Neural cell (in vitro differentiated cells): ENCODE data around the gene UNC45A. TPM values are rescaled to one million over a fixed set of nuclear protein-coding genes. Genes with fewer than 3 reads are reported as not detected.
"Not testable (repeated sequence)": the region's sequence is repeated elsewhere in the genome, so short reads cannot be mapped to it uniquely, and the experiment has no call there.

Experiments
- H2AFZ ChIP-seq: fragments of 200-600, 300-800 bp; sonication (generic), shearing (Covaris generic); 2 replicates; pipeline ENCODE4 v1.6.0; 2014; ENCODE audit warnings: low read depth, mild to moderate bottlenecking, antibody characterized with exemption, low read length, moderate library complexity
- H3F3A ChIP-seq: fragments of 200-600 bp; shearing (Covaris generic); 2 replicates; pipeline ENCODE4 v1.6.1; 2016; ENCODE audit warnings: mild to moderate bottlenecking, moderate library complexity, mixed read lengths, antibody characterized with exemption, low read length; ENCODE audit not compliant: insufficient read depth, poor library complexity, severe bottlenecking
- H3K27ac ChIP-seq: fragments of 200-600, 300-800 bp; sonication (generic), shearing (Covaris generic); 2 replicates; pipeline ENCODE4 v1.5.1; 2014; ENCODE audit warnings: mild to moderate bottlenecking, low read length, moderate library complexity
- H3K27me3 ChIP-seq: fragments of 300-800, 200-600 bp; sonication (generic), shearing (Covaris generic); 2 replicates; pipeline ENCODE4 v1.6.0; 2014; ENCODE audit warnings: mild to moderate bottlenecking, low read depth, low read length, moderate library complexity; ENCODE audit not compliant: insufficient read depth
- H3K36me3 ChIP-seq: fragments of 300-800, 200-600 bp; sonication (generic), shearing (Covaris generic); 2 replicates; pipeline ENCODE4 v1.5.1; 2014; ENCODE audit warnings: mild to moderate bottlenecking, antibody characterized with exemption, low read length, moderate library complexity; ENCODE audit not compliant: insufficient read depth
- H3K4me2 ChIP-seq: fragments of 300-800, 200-600 bp; sonication (generic), shearing (Covaris generic); 2 replicates; pipeline ENCODE4 v1.6.0; 2014; ENCODE audit warnings: mild to moderate bottlenecking, low read length
- H3K4me3 ChIP-seq: fragments of 300-800, 200-600 bp; sonication (generic), shearing (Covaris generic); 2 replicates; pipeline ENCODE4 v1.5.1; 2014; ENCODE audit warnings: mild to moderate bottlenecking, low read length, moderate library complexity
- H3K79me2 ChIP-seq: fragments of 200-600 bp; shearing (Covaris generic); replicated peaks from 2 replicates; pipeline ENCODE4 v1.6.0; 2014; ENCODE audit warnings: mild to moderate bottlenecking, low read length, moderate library complexity; ENCODE audit not compliant: insufficient read depth
- H3K9ac ChIP-seq: fragments of 300-800, 200-600 bp; sonication (generic), shearing (Covaris generic); 2 replicates; pipeline ENCODE4 v1.6.1; 2016; ENCODE audit warnings: mild to moderate bottlenecking, low read length, mixed read lengths
- H3K9me2 ChIP-seq: fragments of 200-600 bp; shearing (Covaris generic); 2 replicates; pipeline ENCODE4 v1.6.1; 2016; ENCODE audit warnings: mild to moderate bottlenecking, low read length, mixed read lengths; ENCODE audit not compliant: insufficient read depth
- H3K9me3 ChIP-seq: fragments of 200-600, 300-800 bp; sonication (generic), shearing (Covaris generic); 2 replicates; pipeline ENCODE4 v1.6.1; 2016; ENCODE audit warnings: mild to moderate bottlenecking, mixed run types, low read length, moderate library complexity, mixed read lengths
- H4K20me1 ChIP-seq: fragments of 200-600 bp; shearing (Covaris generic); 2 replicates; pipeline ENCODE4 v1.6.1; 2016; ENCODE audit warnings: mild to moderate bottlenecking, mixed run types; ENCODE audit not compliant: insufficient read depth
- CTCF ChIP-seq: fragments of 450-650 bp; IDR thresholded peaks from 2 replicates; pipeline ENCODE4 v1.5.1; 2014; ENCODE audit warnings: antibody characterized with exemption, mild to moderate bottlenecking, moderate library complexity; ENCODE audit not compliant: poor library complexity, severe bottlenecking
- EP300 ChIP-seq: fragments of 450-650 bp; conservative IDR thresholded peaks from 2 replicates; pipeline ENCODE4 v1.6.1; 2014; ENCODE audit warnings: antibody characterized with exemption, mild to moderate bottlenecking, moderate library complexity; ENCODE audit not compliant: poor library complexity, severe bottlenecking
- EZH2 ChIP-seq: fragments of 200-600, 300-800 bp; shearing (Covaris generic), sonication (generic); IDR thresholded peaks from 2 replicates; pipeline ENCODE4 v1.6.1; 2014; ENCODE audit warnings: antibody characterized with exemption, low read length, borderline replicate concordance, mild to moderate bottlenecking; ENCODE audit not compliant: insufficient read depth, poor library complexity, severe bottlenecking
- MXI1 ChIP-seq: fragments of 450-650 bp; conservative IDR thresholded peaks from 2 replicates; pipeline ENCODE4 v1.6.1; 2014; ENCODE audit warnings: antibody characterized with exemption, mild to moderate bottlenecking; ENCODE audit not compliant: poor library complexity, severe bottlenecking
- POLR2AphosphoS5 ChIP-seq: IDR thresholded peaks from 2 replicates; pipeline ENCODE4 v1.6.1; 2012
- RAD21 ChIP-seq: fragments of 450-650 bp; conservative IDR thresholded peaks from 2 replicates; pipeline ENCODE4 v1.6.1; 2014; ENCODE audit warnings: antibody characterized with exemption, mild to moderate bottlenecking, moderate library complexity
- REST ChIP-seq: IDR thresholded peaks from 2 replicates; pipeline ENCODE4 v1.6.1; 2012; ENCODE audit warnings: borderline replicate concordance
- SMC3 ChIP-seq: fragments of 450-650 bp; conservative IDR thresholded peaks from 2 replicates; pipeline ENCODE4 v1.6.1; 2014; ENCODE audit warnings: antibody characterized with exemption, mild to moderate bottlenecking, moderate library complexity; ENCODE audit not compliant: poor library complexity
- TAF1 ChIP-seq: IDR thresholded peaks from 2 replicates; pipeline ENCODE4 v1.6.1; 2012; ENCODE audit warnings: low read depth
- polyA plus RNA-seq: library from polyadenylated mRNA; depleted of rRNA; stranded (reverse); fragments of >200 nt; gene quantifications from 2 replicates; pipeline ENCODE4 v1.2.3, GENCODE V29; 2014

Gene UNC45A
- polyA plus RNA-seq, 1 donor from 2014 or later, result 41.3 TPM

- Histone ChIP-seq H3F3A (no peaks in the 10 kb centered on the region), H3K9ac (no peak overlapping the region), H3K27ac (no peak overlapping the region), H3K4me3 (no peak overlapping the region), H3K9me3 (no peaks in the 10 kb centered on the region), H3K36me3 (no peaks in the 10 kb centered on the region), H3K27me3 (no peaks in the 10 kb centered on the region), H2AFZ (no peak overlapping the region), H3K79me2 (no peaks in the 10 kb centered on the region), H4K20me1 (no peaks in the 10 kb centered on the region), H3K4me2 (no peak overlapping the region), H3K9me2 (no peaks in the 10 kb centered on the region)
- TF ChIP-seq CTCF, result no peak
- TF ChIP-seq SMC3, result no peak
- no peak for TF ChIP-seq TAF1
- TF ChIP-seq POLR2AphosphoS5, result no peak
- no peak for TF ChIP-seq EP300
- TF ChIP-seq RAD21, result no peak
- no peak for TF ChIP-seq MXI1
- TF ChIP-seq REST, result no peak
These were observed 41.7 kb upstream of the UNC45A start for GRCh38 chr15:90893175-90894090.

GRCh38 chr15:90895571-90896117, 39.4 kb upstream of the UNC45A start:
- no peak overlapping the region for H2AFZ ChIP-seq
- H3F3A ChIP-seq, result no peaks in the 10 kb centered on the region
- no peaks in the 10 kb centered on the region for H3K9me2 ChIP-seq
- no peak for TF ChIP-seq EZH2
- no peak for TF ChIP-seq SMC3
- TF ChIP-seq CTCF, result peak; percentile 43
- H3K79me2 ChIP-seq, result no peaks in the 10 kb centered on the region
- H3K4me2 ChIP-seq, result no peak overlapping the region
- H3K4me3 ChIP-seq, result no peak overlapping the region
- H3K27me3 ChIP-seq, result no peaks in the 10 kb centered on the region
- no peak overlapping the region for H3K9ac ChIP-seq
- no peaks in the 10 kb centered on the region for H3K36me3 ChIP-seq
- H4K20me1 ChIP-seq, result no peaks in the 10 kb centered on the region
- H3K9me3 ChIP-seq, result no peaks in the 10 kb centered on the region
- no peak overlapping the region for H3K27ac ChIP-seq

- not testable (repeated sequence) for H3F3A ChIP-seq, H3K27me3 ChIP-seq, H3K4me3 ChIP-seq, H3K9me2 ChIP-seq, H2AFZ ChIP-seq, H3K36me3 ChIP-seq, H3K9me3 ChIP-seq, H3K79me2 ChIP-seq, H3K9ac ChIP-seq, H3K27ac ChIP-seq, H3K4me2 ChIP-seq, H4K20me1 ChIP-seq
These were observed 37.9 kb upstream of the UNC45A start for GRCh38 chr15:90897131-90897655.
